ENCODE results near the gene NCAM2.
"Not testable (repeated sequence)": the region's sequence is repeated elsewhere in the genome, so short reads cannot be mapped to it uniquely, and the experiment has no call there.

The NCAM2 gene

GRCh38 chr21:21291883-21292569, 293.8 kb downstream of the NCAM2 start:
- FAIRE-seq (no peak), DNase-seq (ENCODE audit: low spot score) (no peak)

- no peak for FAIRE-seq
- no peak for DNase-seq (ENCODE audit: low spot score)
Observed at GRCh38 chr21:21295303-21295702, 297.1 kb downstream of the NCAM2 start.

- DNase-seq (ENCODE audit: low spot score): no peak
- FAIRE-seq: no peak
Observed at GRCh38 chr21:21297211-21297610, 299.0 kb downstream of the NCAM2 start.

GRCh38 chr21:21301013-21301412, 302.8 kb downstream of the NCAM2 start:
- no peak for FAIRE-seq
- DNase-seq (ENCODE audit: low spot score): no peak

GRCh38 chr21:21309510-21309909, 311.3 kb downstream of the NCAM2 start:
- DNase-seq (ENCODE audit: low spot score) (no peak), FAIRE-seq (no peak)

GRCh38 chr21:21324297-21324696, 326.1 kb downstream of the NCAM2 start:
- FAIRE-seq (no peak), DNase-seq (ENCODE audit: low spot score) (no peak)

GRCh38 chr21:21332492-21332891, 334.3 kb downstream of the NCAM2 start:
- FAIRE-seq (no peak), DNase-seq (ENCODE audit: low spot score) (no peak)

GRCh38 chr21:21341041-21341440, 342.8 kb downstream of the NCAM2 start:
- DNase-seq (ENCODE audit: low spot score) (no peak), FAIRE-seq (no peak)

- no peak for FAIRE-seq
- no peak for DNase-seq (ENCODE audit: low spot score)
Observed at GRCh38 chr21:21345296-21345695, 347.1 kb downstream of the NCAM2 start.

- no peak for DNase-seq (ENCODE audit: low spot score)
- no peak for FAIRE-seq
Observed at GRCh38 chr21:21345872-21346271, 347.7 kb downstream of the NCAM2 start.

GRCh38 chr21:21366277-21366676, 368.1 kb downstream of the NCAM2 start:
- FAIRE-seq (no peak), DNase-seq (ENCODE audit: low spot score) (no peak)

- DNase-seq (ENCODE audit: low spot score) (no peak), FAIRE-seq (no peak)
Observed at GRCh38 chr21:21367583-21367982, 369.4 kb downstream of the NCAM2 start.

GRCh38 chr21:21373969-21374368, 375.8 kb downstream of the NCAM2 start:
- DNase-seq (ENCODE audit: low spot score) (no peak), FAIRE-seq (no peak)

GRCh38 chr21:21383126-21383525, 384.9 kb downstream of the NCAM2 start:
- FAIRE-seq (no peak), DNase-seq (ENCODE audit: low spot score) (no peak)

GRCh38 chr21:21384977-21385376, 386.8 kb downstream of the NCAM2 start:
- no peak for FAIRE-seq
- DNase-seq (ENCODE audit: low spot score): no peak

- DNase-seq (ENCODE audit: low spot score): no peak
- no peak for FAIRE-seq
Observed at GRCh38 chr21:21385404-21385803, 387.2 kb downstream of the NCAM2 start.

GRCh38 chr21:21387916-21388315, 389.7 kb downstream of the NCAM2 start:
- FAIRE-seq (no peak), DNase-seq (ENCODE audit: low spot score) (no peak)

GRCh38 chr21:21394064-21394463, 395.9 kb downstream of the NCAM2 start:
- DNase-seq (ENCODE audit: low spot score) (no peak), FAIRE-seq (no peak)

- DNase-seq (ENCODE audit: low spot score) (no peak), FAIRE-seq (no peak)
Observed at GRCh38 chr21:21396424-21396823, 398.2 kb downstream of the NCAM2 start.

- DNase-seq (ENCODE audit: low spot score): no peak
- FAIRE-seq: no peak
Observed at GRCh38 chr21:21397464-21397863, 399.3 kb downstream of the NCAM2 start.

- DNase-seq (ENCODE audit: low spot score) (no peak), FAIRE-seq (no peak)
Observed at GRCh38 chr21:21401444-21401843, 403.2 kb downstream of the NCAM2 start.

GRCh38 chr21:21402187-21402586, 404.0 kb downstream of the NCAM2 start:
- DNase-seq (ENCODE audit: low spot score); FAIRE-seq: not testable (repeated sequence)

- DNase-seq (ENCODE audit: low spot score); FAIRE-seq: not testable (repeated sequence)
Observed at GRCh38 chr21:21404261-21404660, 406.1 kb downstream of the NCAM2 start.

- FAIRE-seq (no peak), DNase-seq (ENCODE audit: low spot score) (no peak)
Observed at GRCh38 chr21:21406921-21407320, 408.7 kb downstream of the NCAM2 start.
